Stimulated activated CD8-positive, alpha-beta memory T cell treated with anti-CD3 and anti-CD28 coated beads, Interleukin-7, amount 100 ng/mL, for 4 hours (primary cell): ENCODE measurements around the gene TAS2R1.

Experiments used
- DNase-seq, 2 donors: peaks; one replicate each; pipeline ENCODE4 v3.0.0-alpha.2; 2020; ENCODE audit warnings: low read depth in 2 of 2

TAS2R1 gene

DNA sequence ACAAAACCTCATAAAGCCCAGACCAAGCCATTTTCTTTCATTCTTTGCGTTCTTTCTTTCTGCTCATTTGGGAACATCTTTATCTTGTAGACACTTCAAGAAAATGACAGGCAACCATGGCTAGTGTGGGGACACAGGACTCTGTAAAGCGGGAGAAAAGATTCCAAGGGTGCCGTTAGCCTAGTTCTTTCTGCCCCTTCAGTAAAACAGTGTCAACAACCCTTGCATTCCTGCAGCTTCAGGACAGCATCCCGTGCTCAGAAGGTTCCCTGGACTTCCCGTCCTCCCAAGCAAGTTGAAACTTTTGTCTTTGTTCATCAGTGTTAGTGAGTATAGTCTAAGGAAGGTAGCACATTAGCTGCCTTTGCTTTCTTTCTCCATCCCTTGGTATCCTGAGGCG, 41.9 kb downstream of the TAS2R1 start:
- DNase-seq: no peak

DNA sequence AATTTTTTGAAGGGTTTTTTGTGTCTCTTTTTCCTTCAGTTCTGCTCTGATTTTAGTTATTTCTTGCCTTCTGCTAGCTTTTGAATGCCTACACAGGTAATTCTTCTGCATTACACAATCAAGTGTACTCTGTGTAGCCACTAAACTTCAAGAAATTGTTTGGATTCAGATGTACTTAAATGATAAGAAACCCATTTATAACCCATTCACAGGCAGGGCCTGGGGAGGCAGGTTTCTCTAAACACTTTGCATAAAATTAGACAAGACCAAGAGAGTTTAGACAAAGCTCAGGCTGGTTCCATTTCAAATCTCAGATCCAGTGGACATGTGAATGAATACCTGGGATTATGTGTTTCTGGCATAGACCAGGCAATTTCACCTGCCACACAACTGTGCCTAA, 43.0 kb downstream of the TAS2R1 start:
- no peak for DNase-seq

DNA sequence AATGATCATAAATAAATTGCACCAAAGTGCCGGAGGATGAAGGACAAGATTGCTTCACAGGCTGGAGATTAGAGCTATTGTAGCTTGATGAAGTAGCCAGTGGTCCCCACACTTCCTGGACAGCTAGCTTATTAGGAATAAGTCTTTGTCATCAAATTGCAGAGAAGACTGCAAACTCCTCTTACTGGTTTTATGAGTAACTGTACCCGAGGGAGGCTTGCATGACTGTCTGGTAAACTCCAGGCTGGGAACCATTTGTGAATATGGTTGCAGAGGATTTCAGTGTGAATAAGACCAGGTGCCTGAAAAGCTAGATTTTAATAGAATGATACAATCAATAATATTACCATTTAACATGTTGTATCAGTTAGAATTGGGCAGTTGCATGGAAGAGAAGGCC, 47.7 kb downstream of the TAS2R1 start:
- no peak for DNase-seq
